Body of pancreas (tissue), 4 donors: ENCODE results near the gene CAPN12. TPM values are rescaled to one million over a fixed set of nuclear protein-coding genes. Genes with fewer than 3 reads are reported as not detected.
A peak's percentile ranks its signal among the peaks of the same experiment; 100 is the strongest.

Experiments used
- ATAC-seq: fragments of 150-250 bp; one replicate; pipeline ENCODE4 v1.9.1; 2016
- DNase-seq, 4 donors: peaks; one replicate each; pipeline ENCODE4 v3.0.0-alpha.2; 2019
- H3K27ac ChIP-seq, 4 donors: fragments of 200-600 bp; sonication (generic); 1 replicate in 3 of 4; 2 replicates in 1 of 4; pipeline versions ENCODE4 v1.5.1 to v1.6.1; 2016 to 2019; ENCODE audit warnings: mild to moderate bottlenecking in 1 of 4, mixed read lengths in 1 of 4, moderate library complexity in 1 of 4
- H3K27me3 ChIP-seq, 2 donors: fragments of 200-600 bp; sonication (generic); one replicate each; pipeline ENCODE4 v1.6.0; 2016; ENCODE audit warnings: mild to moderate bottlenecking in 1 of 2
- H3K36me3 ChIP-seq, 2 donors: fragments of 200-600 bp; sonication (generic); replicated peaks in 1 of 2; 2 replicates each; pipeline ENCODE4 v1.5.1; 2016; ENCODE audit warnings: low read depth in 2 of 2; ENCODE audit not compliant: insufficient read depth in 1 of 2
- H3K4me1 ChIP-seq: fragments of 200-600 bp; sonication (generic); one replicate; pipeline ENCODE4 v1.6.0; 2016
- H3K4me3 ChIP-seq, 2 donors: fragments of 200-600 bp; sonication (generic); 1 replicate in 1 of 2; 2 replicates in 1 of 2; pipeline ENCODE4 v1.5.1; 2016 to 2019
- H3K9me3 ChIP-seq, 3 donors: fragments of 200-600 bp; sonication (generic); 1 replicate in 2 of 3; 2 replicates in 1 of 3; pipeline ENCODE4 v1.5.1; 2016
- CTCF ChIP-seq, 7 experiments: fragments of 450-650 bp in 4 of 7; fragments of 200-600 bp in 3 of 7; sonication (generic) in 3 of 7; IDR thresholded peaks; one replicate each; pipeline ENCODE4 v1.5.1; 2016 to 2019; ENCODE audit warnings: antibody characterized with exemption in 7 of 7
- POLR2A ChIP-seq, 3 donors: fragments of 450-650 bp; IDR thresholded peaks; one replicate each; pipeline ENCODE4 v1.6.1; 2016; ENCODE audit warnings: antibody characterized with exemption in 3 of 3, mild to moderate bottlenecking in 2 of 3
- WGBS, 2 donors: methylation state at CpG; one replicate each; pipeline ENCODE4 v1.1.5; 2017; 5-methylcytosine and 5-hydroxymethylcytosine counted together
- intact Hi-C: fragments of 100-400 bp; cut with DNase I; formaldehyde crosslinking; loops from one replicate; pipeline ENCODE4 v1.15.1; 2023
- total RNA-seq, 2 donors: library from RNA; depleted of rRNA; stranded (reverse); fragments of >200 nt; gene quantifications; one replicate each; pipeline ENCODE4 v1.1.0, GENCODE V29; 2016

CAPN12 gene
- total RNA-seq, 2 donors from 2014 or later = 9.9 to 11.4 TPM

GRCh38 chr19:38717051-38717450 is 27.2 kb downstream of the CAPN12 start:
- Histone ChIP-seq H3K4me1 (peaks cover 69% of the 10 kb centered on the region), H3K27me3 (no peaks in the 10 kb centered on the region), H3K36me3 (peaks cover 0 to 33% of the 10 kb centered on the region in 2 donors), H3K27ac (no peak overlapping the region), H3K4me3 (no peak overlapping the region), H3K9me3 (no peaks in the 10 kb centered on the region)
- no peak for DNase-seq
- intact Hi-C loops = no loop called here
- ATAC-seq = no peak
- 94% methylated on average over 17 of the region's 17 CpGs; no CpG with 5 or more reads in 1 of the 2 donors for WGBS, 2 donors
- no peak for TF ChIP-seq CTCF (IDR thresholded peaks at IDR 0.05)
- TF ChIP-seq POLR2A (IDR thresholded peaks at IDR 0.05) = no peak

GRCh38 chr19:38715555-38715954 is 28.7 kb downstream of the CAPN12 start:
- peaks cover 76% of the 10 kb centered on the region for H3K4me1 ChIP-seq
- TF ChIP-seq CTCF (IDR thresholded peaks at IDR 0.05) (peak in 4 of 7 experiments; percentile 15 to 33 (median 26)), POLR2A (IDR thresholded peaks at IDR 0.05) (no peak)
- peaks cover 0 to 29% of the 10 kb centered on the region in 2 donors for H3K36me3 ChIP-seq
- peak overlapping the region; percentile 9 to 74 (median 59) for H3K27ac ChIP-seq
- 37 to 38% methylated on average over 3 of the region's 3 CpGs for WGBS, 2 donors
- DNase-seq (peak; percentile 78 to 95 (median 84)), ATAC-seq (peak; percentile 59)
- H3K4me3 ChIP-seq = no peak overlapping the region
- H3K27me3 ChIP-seq = no peaks in the 10 kb centered on the region
- intact Hi-C loops = no loop called here
- H3K9me3 ChIP-seq = no peaks in the 10 kb centered on the region

- Histone ChIP-seq H3K36me3 (peaks cover 5 to 37% of the 10 kb centered on the region in 2 donors), H3K4me1 (peaks cover 76% of the 10 kb centered on the region), H3K9me3 (no peaks in the 10 kb centered on the region), H3K27ac (peak overlapping the region; percentile 51 to 74 (median 61)), H3K27me3 (no peaks in the 10 kb centered on the region), H3K4me3 (no peak overlapping the region)
- WGBS, 2 donors = 20 to 22% methylated on average over 2 to 14 of the region's 14 CpGs
- intact Hi-C loops = no loop called here
- ATAC-seq = peak; percentile 4
- no peak for TF ChIP-seq POLR2A (IDR thresholded peaks at IDR 0.05)
- peak in 1 of 7 experiments; percentile 11 for TF ChIP-seq CTCF (IDR thresholded peaks at IDR 0.05)
- peak; percentile 48 to 77 (median 67) for DNase-seq
These were observed 29.9 kb downstream of the CAPN12 start for GRCh38 chr19:38714354-38714778.

- H3K27me3 ChIP-seq = no peaks in the 10 kb centered on the region
- peak overlapping the region; percentile 51 to 74 (median 61) for H3K27ac ChIP-seq
- H3K36me3 ChIP-seq = peaks cover 5 to 39% of the 10 kb centered on the region in 2 donors
- intact Hi-C loops = no loop called here
- ATAC-seq (no peak), DNase-seq (no peak)
- TF ChIP-seq POLR2A (IDR thresholded peaks at IDR 0.05) (no peak), CTCF (IDR thresholded peaks at IDR 0.05) (no peak)
- peaks cover 71% of the 10 kb centered on the region for H3K4me1 ChIP-seq
- no peak overlapping the region for H3K4me3 ChIP-seq
- 83 to 88% methylated on average over 13 to 14 of the region's 14 CpGs for WGBS, 2 donors
- no peaks in the 10 kb centered on the region for H3K9me3 ChIP-seq
These were observed 30.4 kb downstream of the CAPN12 start for GRCh38 chr19:38713865-38714264.

GRCh38 chr19:38713227-38713649 is 31.0 kb downstream of the CAPN12 start:
- DNase-seq = peak; percentile 63 to 83 (median 80)
- WGBS, 2 donors = 29 to 30% methylated on average over 16 to 19 of the region's 19 CpGs
- no peaks in the 10 kb centered on the region for H3K9me3 ChIP-seq
- no peak overlapping the region for H3K4me3 ChIP-seq
- TF ChIP-seq CTCF (IDR thresholded peaks at IDR 0.05) = no peak
- no peak for TF ChIP-seq POLR2A (IDR thresholded peaks at IDR 0.05)
- peaks cover 66% of the 10 kb centered on the region for H3K4me1 ChIP-seq
- peak overlapping the region; percentile 11 to 74 (median 59) for H3K27ac ChIP-seq
- peak; percentile 47 for ATAC-seq
- no peaks in the 10 kb centered on the region for H3K27me3 ChIP-seq
- intact Hi-C loops = no loop called here
- H3K36me3 ChIP-seq = peaks cover 5 to 36% of the 10 kb centered on the region in 2 donors
